ENCODE data around the gene CD47.

CD47 gene

DNA sequence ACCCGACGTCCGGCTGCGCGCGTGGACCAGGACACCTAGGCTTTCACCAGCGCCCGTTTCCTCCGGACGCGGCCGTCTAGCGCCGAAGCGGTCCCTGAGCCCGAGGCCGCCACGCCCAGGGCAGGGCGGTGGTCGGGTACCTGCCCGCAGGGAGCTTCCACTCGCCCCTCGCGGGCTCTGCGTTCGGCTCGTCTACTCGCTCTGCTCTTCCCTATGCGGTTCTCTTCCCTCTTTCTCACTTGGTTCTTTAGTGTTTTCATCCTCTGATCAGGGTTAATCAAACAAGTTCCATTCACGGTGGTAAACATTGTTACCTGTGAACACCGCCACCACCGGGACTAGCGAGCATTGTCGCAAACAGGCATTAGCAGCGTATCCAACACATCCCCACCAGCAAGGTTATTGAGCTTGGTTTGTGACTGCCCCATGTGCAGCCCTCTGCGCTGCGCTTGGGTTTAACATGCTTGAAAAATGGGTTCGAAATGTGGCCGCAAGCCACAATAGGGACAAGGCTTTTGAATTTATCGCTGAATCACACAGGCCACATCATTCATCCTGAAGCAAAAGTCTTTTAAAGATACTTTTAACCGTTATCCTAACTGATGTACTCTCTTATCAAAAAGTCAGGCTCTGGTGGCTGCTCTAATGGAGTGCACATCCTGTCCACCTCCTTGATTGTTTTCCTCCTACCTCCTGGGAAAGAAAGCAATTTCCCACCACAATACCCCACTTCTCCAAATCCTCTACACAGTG lies 843 bp upstream of the CD47 start:
- DNase-seq (ENCODE audit: low read depth), result peak; percentile 20

DNA sequence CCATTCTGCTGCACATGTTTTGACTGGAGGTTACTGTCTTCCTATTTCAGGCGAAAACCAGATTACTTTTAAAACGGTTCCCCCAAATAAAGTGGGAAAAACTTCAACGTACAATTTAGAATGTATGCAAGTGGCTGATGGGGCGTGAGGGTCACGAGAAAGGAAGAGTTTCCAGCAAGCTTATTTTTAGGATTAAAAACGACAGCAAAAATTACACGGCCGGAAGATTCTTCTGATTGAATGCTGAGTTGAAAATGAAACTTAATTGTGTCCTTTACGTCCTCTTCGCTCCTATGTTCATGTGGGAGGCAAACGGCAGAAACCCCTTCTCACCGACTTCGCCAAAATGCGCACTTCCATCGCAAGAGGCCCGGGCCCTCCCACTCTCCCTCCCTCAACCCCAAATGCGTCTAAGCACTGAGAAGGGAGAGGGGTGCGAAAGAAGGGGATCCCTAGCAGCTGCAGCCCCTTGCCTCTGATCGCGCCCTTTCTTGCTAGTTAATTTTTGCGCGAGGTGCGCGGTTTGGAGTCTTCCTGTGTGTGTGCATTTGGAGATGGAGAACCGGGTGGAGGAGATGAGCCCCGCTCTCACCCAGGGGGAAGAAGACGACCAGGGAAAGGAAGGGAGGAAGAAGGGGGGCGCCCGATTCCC lies 656 bp downstream of the CD47 start:
- DNase-seq (ENCODE audit: low read depth), result peak; percentile 33

DNA sequence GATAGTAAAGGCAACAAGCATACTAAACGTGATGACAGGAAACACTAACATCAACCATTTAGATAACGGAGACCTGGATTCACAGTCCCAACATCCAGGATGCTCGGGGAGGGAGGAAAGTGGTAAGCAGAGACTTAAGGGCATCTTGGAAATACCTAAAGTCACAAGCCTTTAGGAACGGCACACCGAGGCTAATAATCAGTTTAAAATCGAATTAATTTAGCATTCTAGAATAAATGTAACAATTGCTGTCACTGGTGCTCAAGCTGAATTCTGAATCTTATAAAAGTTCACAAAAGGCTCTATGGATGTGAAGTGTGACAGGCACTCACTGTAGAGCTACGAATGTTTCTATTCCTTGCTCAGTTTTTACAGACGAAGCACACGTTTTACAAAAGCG lies 1.3 kb downstream of the CD47 start:
- DNase-seq (ENCODE audit: low read depth), result no peak

DNA sequence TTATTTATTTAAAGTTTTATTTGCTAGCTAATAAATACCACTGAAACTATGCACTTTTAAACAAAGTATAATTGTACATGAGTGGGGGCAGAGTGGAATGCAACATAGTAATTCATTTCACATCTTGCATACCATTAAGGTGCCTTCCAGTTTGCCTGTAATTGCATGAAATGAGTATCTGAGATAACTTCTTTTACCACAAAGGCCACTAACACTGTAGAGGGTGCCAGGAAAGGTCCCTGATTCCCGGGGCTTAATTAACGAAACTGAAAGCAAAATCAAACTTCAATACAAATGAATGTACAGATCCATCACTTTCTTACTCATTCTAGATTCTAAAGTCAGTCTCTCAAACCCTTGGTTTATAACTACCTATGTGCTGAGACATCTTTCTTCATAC lies 2.1 kb downstream of the CD47 start:
- DNase-seq (ENCODE audit: low read depth), result no peak

DNA sequence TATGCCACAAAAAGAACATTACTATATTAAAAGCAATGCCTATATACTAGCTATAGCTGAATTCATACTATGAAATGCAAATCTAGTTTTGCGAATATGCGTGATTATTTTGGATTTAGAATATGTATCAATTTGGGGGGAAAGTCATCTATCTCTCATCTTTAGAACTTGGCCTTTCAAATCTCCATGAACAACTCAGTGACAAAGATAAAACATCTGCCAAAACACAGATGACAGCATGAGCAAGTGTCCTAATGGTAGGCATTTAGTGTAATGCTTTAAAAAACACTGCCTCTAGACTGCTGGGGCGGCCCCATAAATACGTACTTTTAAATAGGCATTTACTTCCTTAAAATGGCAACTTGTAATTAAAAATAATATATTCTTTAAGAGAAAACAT lies 2.7 kb downstream of the CD47 start:
- no peak for DNase-seq (ENCODE audit: low read depth)

DNA sequence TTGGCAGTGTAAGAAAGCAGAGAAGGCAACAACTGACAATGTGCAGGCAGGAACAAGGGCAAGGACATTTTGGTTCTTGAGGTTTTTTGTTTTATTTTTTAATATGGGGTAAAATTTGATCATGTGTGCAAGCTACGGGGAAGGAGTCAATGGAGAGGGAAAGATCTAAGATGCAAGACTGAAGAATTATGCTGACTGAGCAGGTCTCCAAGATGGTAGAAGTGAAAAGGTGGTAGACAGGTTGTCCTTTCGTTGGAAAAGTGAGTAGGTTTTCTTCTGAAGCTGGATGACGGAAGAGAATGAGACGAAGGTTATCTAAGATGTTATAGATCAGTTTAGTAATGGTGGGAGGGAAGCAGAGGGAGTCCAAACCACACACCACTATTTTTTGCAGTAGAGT lies 4.2 kb downstream of the CD47 start:
- DNase-seq (ENCODE audit: low read depth), result no peak

DNA sequence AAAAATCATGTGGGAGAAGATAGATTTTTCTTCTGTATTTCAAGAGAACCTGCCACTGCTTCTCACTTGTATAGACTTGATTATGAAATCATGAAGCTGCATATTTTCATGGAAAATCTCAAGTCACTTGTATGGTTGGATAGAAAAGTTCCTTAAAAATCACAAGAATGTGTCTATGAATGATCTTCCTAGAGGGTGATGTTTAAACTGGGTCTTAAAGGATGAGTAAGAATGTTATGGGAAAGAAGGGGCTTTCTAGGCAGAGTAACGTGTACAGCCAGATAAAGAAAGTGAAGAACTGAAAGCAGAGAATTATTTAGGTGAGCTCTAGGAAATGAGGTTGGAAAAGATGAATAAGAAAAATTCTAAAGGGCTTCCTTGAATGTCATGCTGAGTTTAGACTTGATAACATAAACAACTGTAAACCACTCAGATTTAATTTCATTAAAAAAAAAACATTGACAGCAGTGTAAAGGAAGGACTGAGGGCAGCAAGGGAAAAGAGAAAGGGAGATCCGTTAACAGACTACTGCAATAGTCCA lies 5.0 kb downstream of the CD47 start:
- no peak for DNase-seq (ENCODE audit: low read depth)

DNA sequence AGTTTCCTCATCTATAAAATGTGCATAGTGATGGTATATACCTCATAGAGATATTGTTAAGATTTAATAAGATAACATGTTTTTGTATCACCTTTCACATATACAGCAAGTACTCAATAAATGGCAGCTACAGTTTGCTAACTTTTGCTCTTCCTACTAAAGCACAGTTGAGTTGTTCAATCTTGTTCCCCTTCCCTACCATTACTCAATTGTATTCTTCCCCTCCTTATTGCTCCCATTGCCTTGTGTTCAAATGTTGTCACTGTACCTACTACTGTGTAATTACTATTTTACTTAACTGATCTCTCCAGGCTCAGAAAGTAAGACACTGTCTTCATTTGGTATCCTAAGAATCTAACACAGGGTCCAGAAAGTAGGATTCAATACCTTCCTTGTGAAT lies 5.5 kb downstream of the CD47 start:
- DNase-seq (ENCODE audit: low read depth), result no peak

DNA sequence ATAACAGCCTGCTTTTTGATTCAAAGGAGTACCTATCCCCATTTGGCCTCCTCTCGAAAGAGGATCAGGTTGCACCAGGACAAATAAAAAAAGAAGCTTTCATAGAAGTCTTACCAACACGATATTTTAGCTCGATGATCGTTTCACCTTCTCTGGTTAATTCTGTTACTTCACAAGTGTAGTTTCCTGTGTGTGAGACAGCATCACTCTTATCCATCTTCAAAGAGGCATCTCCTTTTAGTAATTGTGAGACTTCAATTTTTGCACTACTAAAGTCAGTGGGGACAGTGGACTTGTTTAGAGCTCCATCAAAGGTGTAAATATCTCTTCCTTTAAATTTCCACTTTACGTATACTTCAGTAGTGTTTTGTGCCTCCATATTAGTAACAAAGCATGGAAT lies 11.0 kb downstream of the CD47 start:
- DNase-seq (ENCODE audit: low read depth), result no peak

DNA sequence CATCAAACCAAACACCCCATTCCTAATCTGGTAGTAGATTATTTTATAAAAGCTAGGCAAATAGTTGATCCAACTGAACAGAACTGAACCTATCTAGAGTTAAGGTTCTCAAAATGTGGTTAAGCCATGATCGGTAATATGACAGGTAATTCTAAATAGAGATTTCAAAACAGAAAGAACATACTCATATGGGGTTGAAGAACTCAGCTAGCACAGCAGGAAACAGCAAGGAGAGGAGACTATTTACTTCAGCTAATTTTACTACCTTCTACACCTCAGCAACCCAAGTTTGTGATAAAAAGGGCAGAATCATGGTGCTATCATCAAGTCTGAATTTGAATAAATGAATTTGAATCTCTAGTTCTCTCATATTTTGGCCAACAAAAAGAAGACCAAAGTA lies 11.8 kb downstream of the CD47 start:
- DNase-seq (ENCODE audit: low read depth), result no peak

DNA sequence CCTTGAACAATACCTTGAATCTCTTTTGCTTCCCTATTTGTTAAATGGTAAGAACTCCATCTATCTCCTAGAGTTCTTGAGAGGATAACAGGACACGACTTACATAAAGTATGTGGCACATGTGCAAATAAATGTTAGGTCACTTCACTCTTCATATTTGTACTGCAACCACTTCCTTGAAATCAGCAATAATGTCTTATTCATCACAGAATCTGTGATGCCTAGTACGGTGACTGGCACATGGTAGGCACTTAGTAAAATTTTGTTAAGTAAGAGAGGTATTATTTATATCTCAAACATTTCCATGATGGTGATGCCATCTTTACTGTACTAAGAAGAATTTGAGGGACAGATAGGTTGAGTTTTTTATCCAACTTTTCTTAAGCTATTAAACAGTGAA lies 14.3 kb downstream of the CD47 start:
- no peak for DNase-seq (ENCODE audit: low read depth)

DNA sequence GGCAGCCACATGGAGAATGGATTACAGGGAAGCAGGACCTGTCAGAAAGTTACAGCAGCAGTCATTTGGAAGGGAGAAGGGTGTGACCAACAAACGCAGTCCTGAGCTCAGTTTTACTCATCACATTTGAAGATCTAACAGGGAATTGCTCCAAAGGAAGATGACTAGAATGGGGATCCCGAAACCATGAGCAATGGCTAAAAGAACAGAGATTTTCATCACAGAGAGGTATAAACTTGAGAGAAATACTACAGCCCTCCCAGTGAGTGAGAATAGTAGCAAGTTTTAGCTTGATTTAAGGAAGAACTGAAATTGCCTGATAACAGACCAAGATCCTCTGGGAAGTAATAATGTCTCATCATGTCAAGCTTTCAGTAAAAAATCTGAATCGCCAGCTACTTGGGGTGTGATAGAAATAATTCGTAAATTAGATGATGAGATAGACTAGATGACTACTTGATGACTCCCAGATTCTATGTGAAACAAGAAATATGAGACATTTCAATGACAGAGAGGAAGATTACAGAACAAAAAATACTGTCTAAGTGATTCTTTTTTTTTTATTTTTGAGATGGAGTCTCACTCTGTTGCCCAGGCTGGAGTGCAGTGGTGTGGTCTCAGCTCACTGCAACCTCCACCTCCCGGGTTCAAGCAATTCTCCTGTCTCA lies 16.9 kb downstream of the CD47 start:
- DNase-seq (ENCODE audit: low read depth), result no peak

DNA sequence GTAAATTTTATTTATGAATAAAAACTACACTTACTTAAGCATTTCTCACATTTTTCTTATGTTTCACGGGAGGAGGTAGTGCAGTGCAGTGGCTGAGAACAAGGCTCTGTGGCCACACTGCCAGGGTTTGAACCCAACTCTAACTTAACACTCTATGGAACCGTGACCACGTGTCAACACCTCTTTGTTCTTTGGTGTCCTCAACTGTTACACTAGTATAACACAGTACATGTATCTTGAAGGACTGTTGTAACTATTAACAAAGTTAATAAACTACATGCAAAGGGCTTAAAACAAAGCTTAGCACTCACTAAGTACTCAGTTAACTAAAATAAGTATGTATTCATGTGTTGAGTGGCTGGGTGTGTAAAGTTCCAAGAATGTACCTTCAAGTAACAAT lies 19.5 kb downstream of the CD47 start:
- no peak for DNase-seq (ENCODE audit: low read depth)

DNA sequence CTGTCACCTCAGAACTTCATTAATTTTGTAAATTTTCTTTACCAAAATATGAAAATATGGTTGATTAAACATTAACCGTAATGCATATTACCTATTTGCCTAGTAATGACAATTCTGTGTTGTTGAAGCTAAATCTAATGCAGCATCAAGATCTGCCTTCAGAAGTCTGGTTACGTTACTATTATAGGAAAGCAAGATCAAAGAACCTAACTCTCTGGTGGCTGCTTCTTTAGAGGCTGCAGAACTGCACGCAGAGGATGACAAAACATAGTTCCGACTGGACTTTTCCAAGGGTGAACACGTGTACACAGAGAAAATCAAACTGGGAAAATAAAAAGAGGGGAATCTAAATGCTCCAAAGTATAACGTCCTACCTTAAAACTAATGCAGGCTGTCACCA lies 20.5 kb downstream of the CD47 start:
- no peak for DNase-seq (ENCODE audit: low read depth)

DNA sequence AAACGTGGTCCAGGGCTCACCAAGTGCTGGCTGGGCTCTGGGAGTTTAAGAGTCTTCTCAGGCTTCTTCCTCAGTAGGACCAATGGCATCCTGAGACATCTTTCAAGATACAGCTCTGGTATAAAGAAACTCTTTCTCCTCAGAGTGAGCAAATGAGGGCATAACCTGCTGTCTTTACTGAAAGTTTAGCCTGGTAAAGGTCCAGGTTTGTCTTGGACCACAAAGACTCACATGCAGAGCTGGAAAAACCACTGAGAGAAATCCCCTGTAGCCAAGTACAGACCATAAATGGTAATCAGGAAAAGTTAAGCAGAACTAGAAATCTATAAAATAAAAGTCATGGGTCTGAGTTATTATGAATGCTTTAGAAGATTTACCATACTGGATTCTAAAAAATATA lies 23.1 kb downstream of the CD47 start:
- no peak for DNase-seq (ENCODE audit: low read depth)

DNA sequence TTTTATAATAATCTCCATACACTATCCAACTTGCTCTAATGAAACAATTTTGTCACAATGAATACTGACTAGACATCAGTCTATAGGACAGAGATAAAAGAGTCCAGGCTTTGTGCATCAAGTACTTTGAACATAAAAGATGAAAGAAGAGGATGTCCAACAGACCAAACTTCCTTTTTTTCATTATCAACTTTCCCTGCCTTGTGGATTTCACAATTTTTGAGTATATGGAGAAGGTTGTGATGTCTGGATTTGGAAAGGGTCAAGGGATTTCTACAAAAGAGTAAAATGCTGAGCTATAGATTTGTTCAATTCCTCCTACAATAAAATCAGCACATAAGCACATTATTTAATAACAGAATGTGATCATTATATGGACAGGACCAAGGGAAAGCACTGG lies 25.7 kb downstream of the CD47 start:
- no peak for DNase-seq (ENCODE audit: low read depth)

DNA sequence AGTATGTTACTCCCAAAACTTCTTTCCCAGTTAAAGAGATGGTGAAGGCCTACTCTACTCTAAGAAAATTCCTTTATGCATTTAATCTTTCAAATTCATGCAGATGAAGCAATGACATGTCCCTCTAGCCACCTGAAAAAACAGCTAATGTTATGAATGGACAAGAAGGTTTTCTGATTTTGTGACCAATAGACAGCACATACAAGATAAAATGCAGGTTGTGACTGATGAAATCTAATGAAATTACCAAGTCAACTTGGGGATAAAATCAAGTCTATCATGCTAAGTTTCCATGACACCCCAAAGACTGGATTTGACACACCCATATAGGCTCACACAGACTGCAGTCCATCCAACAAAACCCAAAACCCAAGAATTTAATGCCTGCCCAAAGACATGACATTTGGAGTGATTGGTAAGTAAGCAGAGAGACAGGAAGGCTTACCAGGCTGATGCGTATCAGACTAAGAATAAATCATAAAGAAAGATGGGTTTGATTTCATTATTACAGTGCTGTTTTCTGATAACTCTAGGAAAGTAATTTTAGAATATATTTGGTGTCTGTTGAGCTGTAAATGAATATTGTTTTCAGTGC lies 26.4 kb downstream of the CD47 start:
- no peak for DNase-seq (ENCODE audit: low read depth)

DNA sequence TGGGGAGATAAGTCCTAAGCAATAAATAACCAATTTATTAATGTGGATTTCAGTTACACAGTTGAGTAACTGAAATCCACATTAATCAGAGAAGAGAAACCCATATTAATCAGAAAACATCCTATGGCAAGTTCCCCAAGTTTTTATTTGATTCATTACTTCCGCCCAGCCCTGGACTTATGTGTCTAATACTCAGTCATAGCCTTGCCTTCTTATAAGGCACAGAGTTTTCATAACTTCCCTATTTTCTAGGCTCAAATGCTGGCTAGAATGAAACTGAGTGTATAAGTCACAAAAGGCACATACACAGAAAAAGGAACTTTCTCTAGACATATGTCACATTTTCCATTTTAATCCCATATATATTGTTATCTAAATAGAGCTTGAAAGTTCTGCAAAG lies 28.8 kb downstream of the CD47 start:
- DNase-seq (ENCODE audit: low read depth), result no peak

DNA sequence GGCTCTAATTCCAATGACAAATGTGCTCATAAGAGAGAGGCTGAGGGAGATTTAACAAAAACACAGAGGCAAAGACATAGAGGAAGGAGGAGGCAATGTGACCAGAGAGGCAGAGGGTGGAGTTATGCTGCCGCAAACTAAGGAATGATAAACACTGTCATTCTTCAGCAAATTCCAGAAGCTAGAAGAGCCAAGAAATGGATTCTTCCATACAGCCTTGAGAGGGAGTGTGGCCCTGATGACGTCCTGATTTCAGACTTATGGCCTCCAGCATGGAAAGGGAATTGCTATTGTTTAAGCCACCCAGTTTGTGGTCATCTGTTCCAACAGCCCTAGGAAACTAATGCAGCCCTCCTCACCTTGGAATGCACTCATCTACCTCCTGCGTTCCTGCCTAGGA lies 30.5 kb downstream of the CD47 start:
- DNase-seq (ENCODE audit: low read depth), result no peak

DNA sequence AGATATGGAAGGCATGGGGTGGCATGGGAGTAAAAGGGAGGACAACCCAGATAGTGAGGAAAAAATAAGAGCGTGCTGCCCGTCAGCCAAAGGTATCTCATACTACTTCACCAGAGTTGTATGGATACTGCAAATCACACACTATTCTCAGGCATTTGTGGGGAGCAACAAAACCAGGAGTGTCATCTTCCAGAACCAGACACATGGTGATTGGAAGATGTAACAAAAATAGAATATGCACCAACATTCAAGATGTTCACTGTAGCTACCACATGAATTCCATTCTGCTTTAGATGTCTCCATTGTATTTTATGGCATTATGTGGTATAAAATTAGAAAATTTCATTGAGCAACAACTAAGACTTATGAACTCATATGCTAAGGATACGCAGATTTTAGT lies 34.9 kb downstream of the CD47 start:
- no peak for DNase-seq (ENCODE audit: low read depth)

DNA sequence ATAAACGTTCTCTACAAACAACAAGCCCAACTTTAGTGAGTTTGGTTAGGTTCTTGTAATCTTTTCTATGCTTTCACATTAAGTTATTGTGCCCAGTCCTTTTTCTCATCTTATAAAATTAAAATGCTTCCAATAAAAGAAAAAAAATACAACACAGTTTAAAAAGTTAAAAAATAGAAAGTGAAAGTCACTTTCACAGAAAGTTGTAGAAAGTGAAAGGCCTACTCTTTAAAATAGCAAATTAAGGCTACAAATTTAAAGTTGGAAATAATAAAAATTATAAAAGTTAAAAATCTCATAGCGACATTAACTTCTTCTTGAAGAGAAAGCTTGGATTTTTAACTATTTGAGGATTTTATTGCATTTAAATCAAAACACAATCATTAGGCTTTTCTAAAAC lies 35.9 kb downstream of the CD47 start:
- no peak for DNase-seq (ENCODE audit: low read depth)

DNA sequence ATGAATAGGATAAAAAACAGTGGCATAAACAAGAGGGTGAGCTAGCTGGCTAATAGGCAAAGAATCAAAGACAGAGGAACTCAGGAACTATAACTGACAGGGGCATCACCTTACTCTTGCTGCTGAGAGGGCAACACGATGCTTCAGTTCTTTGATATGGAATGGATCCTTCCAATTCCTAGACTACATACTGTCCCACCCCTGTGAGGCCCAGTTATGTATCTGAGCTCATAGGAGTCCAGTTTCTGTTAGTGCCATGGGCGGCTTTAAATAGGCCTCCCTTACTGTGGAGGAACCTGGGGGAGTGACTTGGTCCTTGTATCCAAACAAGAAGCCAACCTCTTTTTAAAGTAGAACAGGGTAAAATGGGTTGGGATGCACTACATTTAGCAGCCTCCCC lies 37.3 kb downstream of the CD47 start:
- no peak for DNase-seq (ENCODE audit: low read depth)

DNA sequence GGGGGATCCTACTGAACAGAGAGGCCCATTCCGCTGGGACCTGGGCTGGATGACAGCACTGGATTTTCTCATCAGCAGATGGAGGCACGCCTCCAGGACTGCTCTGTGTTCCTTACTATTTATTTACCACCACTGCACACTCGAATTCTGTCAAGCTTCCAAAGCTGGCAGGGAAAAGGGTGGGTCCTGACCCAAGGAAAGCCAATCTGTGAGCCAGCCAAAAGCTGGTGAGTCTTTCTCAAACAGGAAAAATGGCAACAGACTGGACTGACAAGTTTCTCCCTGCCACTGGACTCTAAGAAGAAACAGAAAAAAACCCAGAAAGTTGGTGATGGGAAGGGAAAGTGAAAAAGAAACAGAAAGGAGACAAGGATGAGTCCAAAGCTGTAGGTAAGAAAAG lies 37.8 kb downstream of the CD47 start:
- no peak for DNase-seq (ENCODE audit: low read depth)
